Lower leg skin (tissue), 4 donors: ENCODE data around the gene SSX2. TPM values are rescaled to one million over a fixed set of nuclear protein-coding genes. Genes with fewer than 3 reads are reported as not detected.
"Not testable (repeated sequence)": the region's sequence is repeated elsewhere in the genome, so short reads cannot be mapped to it uniquely, and the experiment has no call there.

ENCODE experiments used
- DNase-seq, 2 donors: peaks; one replicate each; pipeline ENCODE4 v3.0.0-alpha.2; 2019; ENCODE audit warnings: low spot score in 2 of 2
- H3K4me3 ChIP-seq: fragments of 200-600 bp; sonication (generic); 2 replicates; pipeline ENCODE4 v1.5.1; 2017; ENCODE audit warnings: mild to moderate bottlenecking, low read depth; ENCODE audit not compliant: poor library complexity, severe bottlenecking
- WGBS, 2 donors: methylation state at CpG; one replicate each; pipeline ENCODE4 v1.1.5; 2018; 5-methylcytosine and 5-hydroxymethylcytosine counted together
- intact Hi-C: fragments of 100-400 bp; cut with DNase I; formaldehyde crosslinking; loops from one replicate; pipeline ENCODE4 v1.15.0; 2023; ENCODE audit warnings: low total_unique reads
- total RNA-seq, 4 donors: library from RNA; depleted of rRNA; stranded (reverse); fragments of >200 nt; gene quantifications; one replicate each; pipeline ENCODE4 v1.1.0, GENCODE V29; 2016

The SSX2 gene, protein sequence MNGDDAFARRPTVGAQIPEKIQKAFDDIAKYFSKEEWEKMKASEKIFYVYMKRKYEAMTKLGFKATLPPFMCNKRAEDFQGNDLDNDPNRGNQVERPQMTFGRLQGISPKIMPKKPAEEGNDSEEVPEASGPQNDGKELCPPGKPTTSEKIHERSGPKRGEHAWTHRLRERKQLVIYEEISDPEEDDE
- total RNA-seq, result not detected

DNA sequence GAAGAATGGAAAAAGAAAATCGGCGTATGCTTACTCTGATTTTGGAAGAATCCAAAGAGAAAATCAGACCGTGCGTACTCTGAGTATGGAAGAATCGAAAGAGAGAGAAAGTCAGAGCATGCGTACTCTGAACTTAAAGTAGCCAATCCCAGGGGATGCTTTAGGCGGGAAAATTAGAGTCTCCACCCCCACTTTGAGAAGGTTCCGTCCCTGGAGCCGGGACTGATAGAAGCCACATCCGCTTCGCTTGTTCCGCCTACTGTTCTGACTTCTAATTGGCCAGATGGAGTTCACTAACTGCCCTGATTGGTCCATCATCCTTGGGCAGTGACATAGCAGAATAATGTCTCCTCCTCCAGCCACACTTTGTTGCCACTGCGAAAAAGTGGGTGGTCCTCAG lies at the start of gene SSX2:
Gene SSX2 (minus strand): TSS at position 101 of the 400 bp plus-strand sequence. CDS start 1,429 bp downstream, outside the sequence.
- intact Hi-C loops, DNase-seq, H3K4me3 ChIP-seq: not testable (repeated sequence)
- no CpG with 5 or more reads among the region's 13 CpGs for WGBS, 2 donors

DNA sequence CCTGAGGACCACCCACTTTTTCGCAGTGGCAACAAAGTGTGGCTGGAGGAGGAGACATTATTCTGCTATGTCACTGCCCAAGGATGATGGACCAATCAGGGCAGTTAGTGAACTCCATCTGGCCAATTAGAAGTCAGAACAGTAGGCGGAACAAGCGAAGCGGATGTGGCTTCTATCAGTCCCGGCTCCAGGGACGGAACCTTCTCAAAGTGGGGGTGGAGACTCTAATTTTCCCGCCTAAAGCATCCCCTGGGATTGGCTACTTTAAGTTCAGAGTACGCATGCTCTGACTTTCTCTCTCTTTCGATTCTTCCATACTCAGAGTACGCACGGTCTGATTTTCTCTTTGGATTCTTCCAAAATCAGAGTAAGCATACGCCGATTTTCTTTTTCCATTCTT lies 44.0 kb upstream of the SSX2 start, which contains the start of gene SSX2B:
Gene SSX2B (plus strand): TSS at position 301 of the 400 bp plus-strand sequence. CDS start 1,429 bp downstream, outside the sequence.
- no CpG with 5 or more reads among the region's 13 CpGs for WGBS, 2 donors
- intact Hi-C loops, H3K4me3 ChIP-seq, DNase-seq: not testable (repeated sequence)

DNA sequence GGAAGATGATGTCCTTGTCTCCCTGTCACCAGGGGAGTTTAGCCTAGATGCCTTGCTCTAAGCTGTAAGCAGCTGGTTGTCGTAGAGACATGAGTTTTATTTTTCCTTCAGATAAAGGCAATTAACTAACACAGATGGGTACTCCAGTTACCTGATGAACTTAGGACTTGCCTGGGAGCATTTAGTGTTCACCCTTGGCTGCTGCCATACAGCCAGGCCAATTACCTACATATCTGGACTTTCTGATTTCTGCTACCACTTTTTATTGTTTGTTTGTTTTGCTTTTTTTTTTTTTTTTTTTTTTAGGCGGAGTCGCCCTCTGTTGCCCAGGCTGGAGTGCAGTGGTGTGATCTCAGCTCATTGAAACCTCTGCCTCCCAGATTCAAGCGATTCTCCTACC lies 14.9 kb downstream of the SSX2 start:
- DNase-seq, H3K4me3 ChIP-seq, intact Hi-C loops: not testable (repeated sequence)
- WGBS, 2 donors, result 40% methylated on average over 1 of the region's 4 CpGs; no CpG with 5 or more reads in 1 of the 2 donors

DNA sequence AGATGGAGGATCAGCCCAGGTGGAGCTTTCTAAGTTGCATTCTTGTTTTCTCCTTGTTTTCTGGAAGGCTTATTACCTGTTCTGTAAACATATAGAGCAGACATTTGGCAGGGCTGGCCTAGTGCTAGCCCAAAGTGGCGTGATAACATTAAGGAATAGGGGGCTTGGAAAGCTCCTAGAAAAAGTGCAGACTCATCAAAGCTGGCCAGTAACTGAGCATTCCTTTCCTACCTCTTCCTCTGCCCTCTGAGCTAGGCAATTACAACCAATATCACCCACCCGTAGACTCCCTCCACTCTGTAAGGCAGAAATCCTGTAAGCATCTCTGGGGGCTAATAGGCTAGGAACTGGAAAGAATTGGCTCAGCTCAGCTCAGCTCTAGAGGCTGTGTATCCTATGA lies 44.8 kb downstream of the SSX2 start:
- DNase-seq, H3K4me3 ChIP-seq, intact Hi-C loops: not testable (repeated sequence)
- 81 to 87% methylated on average over 2 of the region's 2 CpGs for WGBS, 2 donors

DNA sequence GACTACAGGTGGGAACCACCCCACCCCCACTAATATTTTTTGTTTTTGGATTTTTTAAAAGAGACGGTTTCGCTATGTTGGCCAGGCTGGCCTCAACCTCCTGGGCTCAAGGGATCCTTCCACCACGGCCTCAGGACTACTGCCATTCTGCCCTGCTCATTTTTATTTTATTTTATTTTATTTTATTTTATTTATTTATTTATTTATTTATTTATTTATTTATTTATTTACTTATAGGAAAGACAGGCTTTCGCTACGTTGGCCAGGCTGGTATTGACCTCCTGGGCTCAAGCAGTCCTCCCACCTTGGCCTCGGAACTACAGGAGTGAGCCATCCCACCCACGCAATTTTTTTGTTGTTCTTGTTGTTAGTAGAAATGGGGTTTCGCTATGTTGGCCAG lies 51.5 kb downstream of the SSX2 start:
- intact Hi-C loops, DNase-seq, H3K4me3 ChIP-seq: not testable (repeated sequence)
- 89 to 93% methylated on average over 8 of the region's 8 CpGs for WGBS, 2 donors

DNA sequence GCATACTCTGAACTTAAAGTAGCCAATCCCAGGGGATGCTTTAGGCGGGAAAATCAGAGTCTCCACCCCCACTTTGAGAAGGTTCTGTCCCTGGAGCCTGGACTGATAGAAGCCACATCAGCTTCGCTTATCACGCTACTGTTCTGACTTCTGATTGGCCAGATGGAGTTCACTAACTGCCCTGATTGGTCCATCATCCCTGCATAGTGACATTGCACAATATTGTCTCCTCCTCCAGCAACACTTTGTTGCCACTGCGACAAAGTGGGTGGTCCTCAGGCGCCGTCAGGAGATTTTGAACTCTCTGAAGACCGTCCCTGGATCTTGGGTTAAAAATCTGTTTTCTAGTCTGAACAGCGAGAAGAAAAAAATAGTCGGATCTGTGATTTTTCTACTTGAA lies 52.2 kb downstream of the SSX2 start, which contains the start of gene SSX7:
Gene SSX7 (minus strand): TSS at position 101 of the 400 bp plus-strand sequence. CDS start 1,428 bp downstream, outside the sequence.
- 84 to 94% methylated on average over 9 of the region's 9 CpGs for WGBS, 2 donors
- intact Hi-C loops, H3K4me3 ChIP-seq, DNase-seq: not testable (repeated sequence)

DNA sequence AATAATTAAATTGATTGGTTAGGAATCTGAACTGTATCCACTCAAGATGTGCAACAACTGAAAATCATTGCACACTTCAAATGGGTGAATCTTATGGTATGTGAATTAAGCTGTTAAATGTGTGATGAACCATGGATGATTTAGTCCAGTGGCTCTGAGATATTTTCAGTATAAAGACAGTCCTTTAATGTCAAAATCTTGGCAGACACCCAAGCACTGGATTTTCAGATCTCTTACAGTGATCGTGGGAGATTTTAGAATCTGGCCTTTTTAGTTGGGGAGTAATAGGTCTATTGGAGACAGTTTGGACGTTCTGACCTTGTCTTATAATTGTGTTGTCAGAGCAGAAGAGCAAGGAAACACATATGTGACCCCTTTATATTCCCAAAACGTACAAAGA lies 56.3 kb downstream of the SSX2 start:
- DNase-seq, H3K4me3 ChIP-seq, intact Hi-C loops: not testable (repeated sequence)
- WGBS, 2 donors, result 48 to 50% methylated on average over 3 of the region's 3 CpGs

DNA sequence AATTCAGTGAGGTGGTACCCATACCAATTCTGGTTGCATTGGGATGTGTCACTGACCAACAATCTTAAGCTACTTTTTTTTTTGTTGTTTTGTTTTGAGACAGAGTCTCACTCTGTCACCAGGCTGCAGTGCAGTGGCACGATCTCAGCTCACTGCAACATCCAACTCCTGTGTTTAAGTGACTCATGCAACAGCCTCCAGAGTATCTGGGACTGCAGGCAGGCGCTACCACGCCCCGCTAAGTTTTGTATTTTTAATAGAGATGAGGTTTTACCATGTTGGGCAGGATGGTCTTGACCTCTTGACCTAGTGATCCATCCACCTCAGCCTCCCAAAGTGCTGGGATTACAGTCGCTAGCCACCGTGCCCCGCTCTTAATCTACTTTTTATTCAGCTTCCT lies 58.0 kb downstream of the SSX2 start:
- intact Hi-C loops, H3K4me3 ChIP-seq, DNase-seq: not testable (repeated sequence)
- 87 to 92% methylated on average over 7 of the region's 7 CpGs for WGBS, 2 donors

Other genes starting within 250 kb of the SSX2 start
- gene XAGE1A, start 211.4 kb downstream of the SSX2 start, total RNA-seq, result under 1 TPM in 1 of 4 donors, not detected in 3; 0.76 TPM
- gene XAGE1B, start 190.1 kb downstream of the SSX2 start, total RNA-seq, result under 1 TPM in 1 of 4 donors, not detected in 3; 0.76 TPM
- not detected for gene SSX7, start 52.3 kb downstream of the SSX2 start, total RNA-seq
- gene SSX2B, start 44.1 kb upstream of the SSX2 start, total RNA-seq, result not detected
- not detected for gene SPANXN5, start 90.2 kb upstream of the SSX2 start, total RNA-seq
- gene XAGE5, start 104.1 kb upstream of the SSX2 start, total RNA-seq, result not detected
- not detected for gene XAGE3, start 160.9 kb upstream of the SSX2 start, total RNA-seq
- 10 to 100 TPM; 42.6 to 50.9 (median 44.6) TPM for gene FAM156B, start 190.2 kb upstream of the SSX2 start, total RNA-seq